K562 (cell line): ENCODE data around the gene RABEPK. TPM values are rescaled to one million over a fixed set of nuclear protein-coding genes. Genes with fewer than 3 reads are reported as not detected.

Source experiments
- CBX5 ChIP-seq: IDR thresholded peaks from 2 replicates; pipeline ENCODE4 v1.6.1; 2014; ENCODE audit warnings: low read depth, borderline replicate concordance
- CLOCK ChIP-seq: fragments of 250-450 bp; sonication (Bioruptor Pico); IDR thresholded peaks from 2 replicates; pipeline ENCODE4 v1.4.0; 2020; ENCODE audit warnings: mild to moderate bottlenecking, moderate library complexity, borderline replicate concordance
- CTCF ChIP-seq, 3 experiments: IDR thresholded peaks in 2 of 3; conservative IDR thresholded peaks in 1 of 3; 2 replicates each; pipeline ENCODE4 v1.5.1; 2011 to 2012; ENCODE audit warnings: low read length in 3 of 3, mild to moderate bottlenecking in 3 of 3, control low read depth in 2 of 3, improper control_type of control experiment in 1 of 3, inconsistent platforms in 1 of 3, low read depth in 1 of 3, mixed read lengths in 1 of 3, moderate library complexity in 1 of 3; ENCODE audit not compliant: insufficient read depth in 2 of 3
- ESRRA ChIP-seq: fragments of 450-650 bp; IDR thresholded peaks from 2 replicates; pipeline ENCODE4 v1.6.1; 2014; ENCODE audit warnings: low read depth, mild to moderate bottlenecking, moderate library complexity, borderline replicate concordance
- HINFP ChIP-seq: fragments of 450-650 bp; conservative IDR thresholded peaks from 2 replicates; pipeline ENCODE4 v1.6.1; 2016; ENCODE audit warnings: missing genetic modification characterization, low read depth, mild to moderate bottlenecking, control low read depth, missing compliant biosample characterization
- NKRF ChIP-seq: fragments of 450-650 bp; IDR thresholded peaks from 2 replicates; pipeline ENCODE4 v1.6.1; 2016; ENCODE audit warnings: borderline replicate concordance
- PATZ1 ChIP-seq: fragments of 250-450 bp; sonication (Bioruptor Pico); IDR thresholded peaks from 2 replicates; pipeline ENCODE4 v1.5.0; 2020; ENCODE audit warnings: mild to moderate bottlenecking, borderline replicate concordance
- PRMT5 ChIP-seq: sonication (generic); formaldehyde crosslinking; IDR thresholded peaks from 2 replicates; pipeline ENCODE4 v1.5.0; 2020; ENCODE audit warnings: missing genetic modification reagents
- SRF ChIP-seq, 2 experiments: fragments of 250-450, 450-650 bp in 1 of 2; sonication (Bioruptor Pico) in 1 of 2; sonication (generic) in 1 of 2; formaldehyde crosslinking; IDR thresholded peaks; 2 replicates each; pipeline versions ENCODE4 v1.5.0 to v1.5.1; 2020 to 2022; ENCODE audit warnings: mild to moderate bottlenecking in 1 of 2, missing genetic modification reagents in 1 of 2
- SRSF7 ChIP-seq: fragments of 200-400 bp; formaldehyde crosslinking; optimal IDR thresholded peaks from 2 replicates; pipeline ENCODE3; 2017; ENCODE audit warnings: mild to moderate bottlenecking, low read depth, low read length
- SRSF9 ChIP-seq: fragments of 200-400 bp; formaldehyde crosslinking; IDR thresholded peaks from 2 replicates; pipeline ENCODE4 v1.6.1; 2017; ENCODE audit warnings: low read depth, low read length, borderline replicate concordance
- ZNF436 ChIP-seq: fragments of 250-450, 450-650 bp; sonication (Bioruptor Pico); formaldehyde crosslinking; IDR thresholded peaks from 2 replicates; pipeline ENCODE4 v1.7.0; 2020; ENCODE audit warnings: mild to moderate bottlenecking
- polyA plus RNA-seq, 8 experiments: library from polyadenylated mRNA; depleted of rRNA in 4 of 8; stranded (reverse) in 5 of 8; unstranded in 3 of 8; fragments of >200 nt; fragmentation: Nextera tagmentation in 2 of 8; fragmentation: Illumina TruSeq in 1 of 8; extraction: Ambion mirVana in 2 of 8; extraction: Trizol in 1 of 8; gene quantifications; 2 replicates each; pipeline versions ENCODE4 v1.2.1 to v1.2.3, GENCODE V29; 2011 to 2014; ENCODE audit warnings: inconsistent platforms in 1 of 8, missing spikeins in 1 of 8
- total RNA-seq, 7 experiments: library from RNA; depleted of rRNA in 6 of 7; stranded (reverse); fragments of >200 nt in 6 of 7; fragmentation: Illumina TruSeq in 2 of 7; extraction: Trizol in 2 of 7; gene quantifications; 2 replicates each; pipeline versions ENCODE4 v1.2.1 to v1.2.3, GENCODE V29; 2011 to 2021; ENCODE audit warnings: low replicate concordance in 1 of 7

RABEPK gene
- total and polyA plus RNA-seq, 9 of the 15 experiments (the other 6 are each of a cell fraction or from before 2014, with no cell fraction given) = 38.3 to 113 (median 52.8) TPM

GRCh38 chr9:125241000-125241862, 40.9 kb downstream of the RABEPK start, which contains the start of gene HSPA5 (continued):
- peak; percentile 15 to 32 (median 16); a peak in 3 of 6 replicates for TF ChIP-seq CTCF (IDR thresholded peaks at IDR 0.05 in 2 of 3, conservative IDR thresholded peaks at IDR 0.05 in 1 of 3; ENCODE audit: insufficient read depth in 2 of 3, low read depth in 1 of 3, low read length in 3 of 3)
- no peak for TF ChIP-seq NKRF
- TF ChIP-seq CBX5 = no peak
- peak; percentile 21 to 55; a peak in 1 of 4 replicates for TF ChIP-seq SRF (CRISPR knock-in tag; IDR thresholded peaks at IDR 0.05)
- TF ChIP-seq PATZ1 (CRISPR knock-in tag) = peak; percentile 61; the same call in 1 of the 2 replicates
- TF ChIP-seq HINFP = no peak
- no peak for TF ChIP-seq SRSF9
- no peak for TF ChIP-seq ESRRA
- TF ChIP-seq SRSF7 = no peak
- TF ChIP-seq PRMT5 (CRISPR knock-in tag) = peak; percentile 77; the same call in 1 of the 2 replicates
- 0 out of 2 replicates have a peak, but pooled peaks have one; percentile 52 for TF ChIP-seq ZNF436
- no peak for TF ChIP-seq CLOCK (CRISPR knock-in tag)
